RWPE1 (cell line): ENCODE measurements around the gene XXYLT1.

ENCODE experiments used
- CTCF ChIA-PET: fragments of 350-600 bp; sonication (Branson Sonifier 250); formaldehyde crosslinking; extraction: SDS; loops from one replicate; lab custom pipeline; 2021; lab: Yijun Ruan, JAX
- POLR2A ChIA-PET: fragments of 400-600 bp; formaldehyde crosslinking; extraction: SDS; loops from one replicate; lab custom pipeline; 2020; ENCODE audit warnings: antibody characterized with exemption; ENCODE audit not compliant: low non-redundant PET; lab: Yijun Ruan, JAX
- DNase-seq: peaks from one replicate; pipeline ENCODE4 v3.0.0; 2012; ENCODE audit warnings: low spot score
- H3K27ac ChIP-seq: fragments of 450-650 bp; 2 replicates; pipeline ENCODE4 v1.5.1; 2017
- TF ChIP-seq, protein P1 (sequence below): fragments of 450-650 bp; conservative IDR thresholded peaks from 2 replicates; pipeline ENCODE4 v1.5.1; 2017; ENCODE audit warnings: low read depth, mild to moderate bottlenecking

The XXYLT1 gene

DNA sequence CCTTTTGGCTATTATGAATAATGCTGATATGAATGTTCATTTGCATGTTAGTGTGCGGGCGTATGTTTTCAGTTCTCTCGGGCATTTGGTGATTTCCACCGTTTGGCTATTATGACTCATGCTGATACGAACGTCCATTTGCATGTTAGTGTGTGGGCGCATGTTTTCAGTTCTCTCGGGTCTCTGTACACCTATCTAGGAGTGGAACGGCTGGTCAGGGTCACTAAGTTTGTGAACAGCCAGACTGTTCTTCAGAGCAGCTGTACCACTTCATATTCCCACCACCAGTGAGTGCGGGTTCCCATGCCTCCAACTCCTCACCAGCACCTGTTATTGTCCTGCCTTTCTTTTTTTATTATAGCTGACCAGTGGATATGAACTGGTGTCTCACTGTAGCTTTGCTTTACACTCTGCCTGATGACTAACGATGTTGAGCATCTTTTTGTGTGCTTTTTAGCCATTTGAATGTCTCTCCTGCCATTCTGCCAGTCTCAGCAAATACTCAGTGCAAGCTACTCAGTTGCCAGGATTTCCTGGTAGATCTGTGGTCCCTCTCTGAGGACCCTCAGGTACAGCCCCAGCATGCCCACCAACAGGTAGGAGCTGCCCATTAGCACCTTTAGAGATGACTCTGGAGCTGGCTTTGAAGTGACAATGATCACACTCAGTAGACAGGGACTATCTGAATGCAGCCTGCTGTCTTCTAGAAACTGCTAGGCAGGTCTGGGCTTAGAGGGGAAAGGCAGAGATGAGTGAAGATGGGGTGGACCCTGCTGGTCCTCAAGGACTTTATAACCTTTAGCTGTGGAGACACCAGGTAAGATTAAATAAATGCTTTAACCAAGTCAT is 141.1 kb downstream of the XXYLT1 start:
- POLR2A ChIA-PET, result no interaction called here
- CTCF ChIA-PET, result interaction anchor here (1.5 kb wide), 1 partner anchor 447 kb away, joined by 3 read pairs; no protein-coding TSS in a partner anchor

DNA sequence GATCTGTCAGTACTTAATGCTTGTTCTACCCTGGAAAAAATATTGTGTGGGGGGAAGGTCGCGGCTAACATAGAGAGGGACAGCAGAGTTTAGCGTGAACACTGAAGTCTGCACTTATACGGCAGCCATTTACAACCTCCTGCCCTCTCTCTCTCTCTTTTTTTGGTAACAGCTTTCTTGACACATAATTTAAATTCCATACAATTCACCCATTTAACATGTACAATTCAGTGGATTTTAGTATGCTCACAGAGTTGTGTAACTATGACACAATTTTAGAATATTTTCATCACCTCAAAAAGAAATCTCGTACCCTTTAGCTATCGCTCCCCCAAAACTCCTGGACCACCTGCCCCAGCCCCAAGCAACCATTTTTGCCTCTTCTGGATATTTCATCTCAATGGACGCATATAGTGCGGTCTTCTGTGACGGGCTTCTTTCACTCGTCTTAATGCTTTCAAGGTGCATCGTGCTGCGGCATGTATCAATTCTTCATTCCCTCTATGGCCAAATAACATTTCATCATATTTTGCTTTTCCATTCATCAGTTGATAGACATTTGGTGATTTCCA is 141.8 kb downstream of the XXYLT1 start:
- TF ChIP-seq, protein P1, sequence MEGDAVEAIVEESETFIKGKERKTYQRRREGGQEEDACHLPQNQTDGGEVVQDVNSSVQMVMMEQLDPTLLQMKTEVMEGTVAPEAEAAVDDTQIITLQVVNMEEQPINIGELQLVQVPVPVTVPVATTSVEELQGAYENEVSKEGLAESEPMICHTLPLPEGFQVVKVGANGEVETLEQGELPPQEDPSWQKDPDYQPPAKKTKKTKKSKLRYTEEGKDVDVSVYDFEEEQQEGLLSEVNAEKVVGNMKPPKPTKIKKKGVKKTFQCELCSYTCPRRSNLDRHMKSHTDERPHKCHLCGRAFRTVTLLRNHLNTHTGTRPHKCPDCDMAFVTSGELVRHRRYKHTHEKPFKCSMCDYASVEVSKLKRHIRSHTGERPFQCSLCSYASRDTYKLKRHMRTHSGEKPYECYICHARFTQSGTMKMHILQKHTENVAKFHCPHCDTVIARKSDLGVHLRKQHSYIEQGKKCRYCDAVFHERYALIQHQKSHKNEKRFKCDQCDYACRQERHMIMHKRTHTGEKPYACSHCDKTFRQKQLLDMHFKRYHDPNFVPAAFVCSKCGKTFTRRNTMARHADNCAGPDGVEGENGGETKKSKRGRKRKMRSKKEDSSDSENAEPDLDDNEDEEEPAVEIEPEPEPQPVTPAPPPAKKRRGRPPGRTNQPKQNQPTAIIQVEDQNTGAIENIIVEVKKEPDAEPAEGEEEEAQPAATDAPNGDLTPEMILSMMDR, result no peak
- ChIA-PET POLR2A (no interaction called here), CTCF (interaction anchor here (0.6 kb wide), 1 partner anchor 9 kb away, joined by 3 read pairs; no protein-coding TSS in a partner anchor)
- DNase-seq, result no peak
- H3K27ac ChIP-seq, result no peak overlapping the region

More for the DNA sequence above, 141.1 kb downstream of the XXYLT1 start:
- H3K27ac ChIP-seq, result no peak overlapping the region; the same call in 1 of the 2 replicates
- TF ChIP-seq, protein P1, result no peak
- no peak for DNase-seq

DNA sequence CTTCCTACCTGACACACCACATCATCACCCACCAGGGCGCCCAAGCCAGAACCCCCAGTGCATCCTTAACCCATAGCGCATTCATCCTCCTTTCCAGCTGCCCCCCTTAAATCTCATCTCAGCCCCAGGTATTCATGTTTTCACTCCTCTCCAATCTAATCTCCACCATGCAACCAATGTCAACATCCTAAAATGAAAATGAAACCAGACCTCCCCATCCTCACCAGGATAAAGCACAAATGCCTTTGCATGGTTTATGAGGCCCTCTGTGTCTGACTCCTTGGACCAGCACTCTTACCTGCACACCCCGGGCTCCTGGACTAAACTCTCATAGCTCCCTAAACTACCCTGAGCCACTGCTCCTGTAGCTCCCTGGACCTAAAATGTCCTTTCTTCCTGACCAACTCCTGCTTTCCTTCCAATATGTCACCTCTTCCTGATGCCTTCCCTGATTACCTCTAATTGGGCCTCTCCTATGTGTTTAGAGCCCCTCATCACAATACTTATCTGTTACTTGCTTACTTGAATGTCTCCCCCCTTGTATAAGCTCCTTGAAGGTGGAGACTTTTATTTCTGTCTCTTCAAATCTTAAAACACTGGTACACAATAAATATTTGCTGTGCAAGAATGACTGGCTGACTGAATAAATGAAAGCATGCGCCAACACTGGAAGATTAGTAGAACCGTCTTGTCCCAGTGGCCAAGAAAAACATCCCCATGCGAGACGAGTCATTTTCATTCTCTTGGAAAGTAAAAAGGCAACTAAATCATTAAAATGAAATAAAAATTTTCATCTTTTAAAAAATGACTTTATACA is 142.5 kb downstream of the XXYLT1 start:
- CTCF ChIA-PET, result interaction anchor here (0.5 to 0.6 kb wide), 2 partner anchors 10 to 439 kb away, joined by 3 to 4 read pairs; no protein-coding TSS in a partner anchor
- DNase-seq, result no peak
- POLR2A ChIA-PET, result no interaction called here
- no peak overlapping the region for H3K27ac ChIP-seq
- TF ChIP-seq, protein P1, result no peak

DNA sequence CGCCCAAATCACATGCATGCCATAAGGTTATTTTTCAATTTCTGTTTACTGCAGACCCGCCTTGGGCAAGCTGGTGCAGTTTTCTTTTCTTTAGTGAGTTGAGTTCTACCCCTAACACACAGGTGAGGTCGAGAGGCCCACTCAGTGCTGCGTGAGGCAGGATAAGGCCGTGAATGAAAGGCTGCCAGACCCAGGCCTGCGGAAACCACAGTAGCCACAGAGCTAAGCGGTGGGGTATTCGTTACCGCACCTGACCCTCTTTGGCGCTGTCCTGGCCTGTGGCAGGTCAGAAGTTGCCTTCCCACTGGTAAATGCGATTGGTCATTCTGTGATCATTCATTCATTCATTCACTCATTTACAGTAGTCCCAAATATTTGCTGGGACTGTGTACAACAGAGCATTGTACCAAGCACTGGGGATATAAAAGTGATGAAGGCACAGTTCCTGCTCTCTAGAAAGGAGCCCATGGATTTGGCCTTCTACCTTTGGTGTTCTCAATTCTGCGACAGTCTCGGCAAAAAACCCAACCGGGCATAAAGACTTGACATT is 144.8 kb downstream of the XXYLT1 start:
- TF ChIP-seq, protein P1, result no peak
- no peak overlapping the region for H3K27ac ChIP-seq
- POLR2A ChIA-PET, result no interaction called here
- DNase-seq, result no peak
- CTCF ChIA-PET, result no interaction called here

DNA sequence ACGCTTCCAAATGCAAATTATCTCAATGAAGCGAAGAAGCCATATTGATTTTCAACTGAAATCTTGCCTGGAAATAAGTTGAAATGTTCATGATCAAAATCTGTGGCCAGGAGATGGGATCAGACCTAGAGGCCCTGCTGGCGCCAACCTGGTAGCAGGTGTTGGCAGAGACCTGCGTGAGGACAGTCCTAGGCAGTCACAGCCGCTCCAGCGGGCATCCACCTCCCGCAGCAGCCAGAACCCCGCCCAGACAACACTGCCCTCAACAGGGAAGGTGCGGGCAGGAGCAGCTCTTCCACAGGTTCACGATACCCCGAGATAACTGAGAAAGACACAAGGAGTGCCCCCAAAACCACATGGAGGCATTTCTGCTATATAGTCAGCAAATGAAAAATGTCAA is 145.3 kb downstream of the XXYLT1 start:
- POLR2A ChIA-PET, result no interaction called here
- DNase-seq, result no peak
- TF ChIP-seq, protein P1, result no peak
- CTCF ChIA-PET, result no interaction called here
- no peak overlapping the region for H3K27ac ChIP-seq
